ENCODE results near the gene LILRA2.

GRCh38 chr19:54554006-54554405 is 19.6 kb upstream of the LILRA2 start:
- no peak for TF ChIP-seq CTCF (IDR thresholded peaks at IDR 0.05)
- TF ChIP-seq POLR2A (IDR thresholded peaks at IDR 0.05): no peak
- no peak for TF ChIP-seq EP300 (IDR thresholded peaks at IDR 0.05)
